GM23338 (cell line): ENCODE measurements around the gene C1QTNF7.

Experiments
- EZH2 ChIP-seq: fragments of 200-600 bp; sonication (generic); IDR thresholded peaks from one replicate; pipeline ENCODE4 v1.8.0; 2017; ENCODE audit warnings: antibody characterized with exemption, mild to moderate bottlenecking, low read depth; ENCODE audit not compliant: unreplicated experiment
- JUNB ChIP-seq: IDR thresholded peaks from one replicate; pipeline ENCODE4 v1.6.1; 2016; ENCODE audit warnings: antibody characterized with exemption; ENCODE audit not compliant: unreplicated experiment
- POLR2AphosphoS5 ChIP-seq: IDR thresholded peaks from 2 replicates; pipeline ENCODE4 v1.6.1; 2016; ENCODE audit warnings: antibody characterized with exemption, low read depth
- REST ChIP-seq: IDR thresholded peaks from one replicate; pipeline ENCODE4 v1.6.1; 2018; ENCODE audit warnings: antibody characterized with exemption; ENCODE audit not compliant: unreplicated experiment
- ZNF114 ChIP-seq: fragments of 250-450 bp; sonication (Bioruptor Pico); IDR thresholded peaks from 2 replicates; pipeline ENCODE4 v1.5.0; 2020; ENCODE audit warnings: mild to moderate bottlenecking, moderate library complexity
- TF ChIP-seq, protein P1 (sequence below), 2 experiments: fragments of 200-600 bp in 1 of 2; sonication (generic) in 1 of 2; conservative IDR thresholded peaks; 2 replicates each; pipeline versions ENCODE4 v1.5.1 to v1.6.1; 2016 to 2017; ENCODE audit warnings: antibody characterized with exemption in 2 of 2, low read depth in 2 of 2, mild to moderate bottlenecking in 2 of 2, moderate library complexity in 1 of 2

- TF ChIP-seq EZH2 (no peak), REST (no peak), JUNB (no peak), ZNF114 (no peak), POLR2AphosphoS5 (no peak)
- TF ChIP-seq, protein P1, sequence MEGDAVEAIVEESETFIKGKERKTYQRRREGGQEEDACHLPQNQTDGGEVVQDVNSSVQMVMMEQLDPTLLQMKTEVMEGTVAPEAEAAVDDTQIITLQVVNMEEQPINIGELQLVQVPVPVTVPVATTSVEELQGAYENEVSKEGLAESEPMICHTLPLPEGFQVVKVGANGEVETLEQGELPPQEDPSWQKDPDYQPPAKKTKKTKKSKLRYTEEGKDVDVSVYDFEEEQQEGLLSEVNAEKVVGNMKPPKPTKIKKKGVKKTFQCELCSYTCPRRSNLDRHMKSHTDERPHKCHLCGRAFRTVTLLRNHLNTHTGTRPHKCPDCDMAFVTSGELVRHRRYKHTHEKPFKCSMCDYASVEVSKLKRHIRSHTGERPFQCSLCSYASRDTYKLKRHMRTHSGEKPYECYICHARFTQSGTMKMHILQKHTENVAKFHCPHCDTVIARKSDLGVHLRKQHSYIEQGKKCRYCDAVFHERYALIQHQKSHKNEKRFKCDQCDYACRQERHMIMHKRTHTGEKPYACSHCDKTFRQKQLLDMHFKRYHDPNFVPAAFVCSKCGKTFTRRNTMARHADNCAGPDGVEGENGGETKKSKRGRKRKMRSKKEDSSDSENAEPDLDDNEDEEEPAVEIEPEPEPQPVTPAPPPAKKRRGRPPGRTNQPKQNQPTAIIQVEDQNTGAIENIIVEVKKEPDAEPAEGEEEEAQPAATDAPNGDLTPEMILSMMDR (conservative IDR thresholded peaks at IDR 0.05; ENCODE audit: low read depth in 2 of 2) = no peak
Observed at GRCh38 chr4:15495621-15496020, 67.8 kb downstream of the C1QTNF7 start.
